HG03521 (cell line): ENCODE results near the gene PTPRN2.
"Not testable (repeated sequence)": the region's sequence is repeated elsewhere in the genome, so short reads cannot be mapped to it uniquely, and the experiment has no call there.

Experiments used
- ATAC-seq: cut with Tn5 transposase; IDR thresholded peaks from one replicate; pipeline ENCODE4 v1.9.1; 2021; ENCODE audit warnings: mild to moderate bottlenecking, moderate library complexity; ENCODE audit not compliant: unreplicated experiment

Gene PTPRN2

GRCh38 chr7:158391541-158391940, 196.1 kb downstream of the PTPRN2 start:
- no peak for ATAC-seq

GRCh38 chr7:158391141-158391540, 196.5 kb downstream of the PTPRN2 start:
- ATAC-seq: no peak

GRCh38 chr7:158390460-158390859, 197.2 kb downstream of the PTPRN2 start:
- ATAC-seq: no peak

DNA sequence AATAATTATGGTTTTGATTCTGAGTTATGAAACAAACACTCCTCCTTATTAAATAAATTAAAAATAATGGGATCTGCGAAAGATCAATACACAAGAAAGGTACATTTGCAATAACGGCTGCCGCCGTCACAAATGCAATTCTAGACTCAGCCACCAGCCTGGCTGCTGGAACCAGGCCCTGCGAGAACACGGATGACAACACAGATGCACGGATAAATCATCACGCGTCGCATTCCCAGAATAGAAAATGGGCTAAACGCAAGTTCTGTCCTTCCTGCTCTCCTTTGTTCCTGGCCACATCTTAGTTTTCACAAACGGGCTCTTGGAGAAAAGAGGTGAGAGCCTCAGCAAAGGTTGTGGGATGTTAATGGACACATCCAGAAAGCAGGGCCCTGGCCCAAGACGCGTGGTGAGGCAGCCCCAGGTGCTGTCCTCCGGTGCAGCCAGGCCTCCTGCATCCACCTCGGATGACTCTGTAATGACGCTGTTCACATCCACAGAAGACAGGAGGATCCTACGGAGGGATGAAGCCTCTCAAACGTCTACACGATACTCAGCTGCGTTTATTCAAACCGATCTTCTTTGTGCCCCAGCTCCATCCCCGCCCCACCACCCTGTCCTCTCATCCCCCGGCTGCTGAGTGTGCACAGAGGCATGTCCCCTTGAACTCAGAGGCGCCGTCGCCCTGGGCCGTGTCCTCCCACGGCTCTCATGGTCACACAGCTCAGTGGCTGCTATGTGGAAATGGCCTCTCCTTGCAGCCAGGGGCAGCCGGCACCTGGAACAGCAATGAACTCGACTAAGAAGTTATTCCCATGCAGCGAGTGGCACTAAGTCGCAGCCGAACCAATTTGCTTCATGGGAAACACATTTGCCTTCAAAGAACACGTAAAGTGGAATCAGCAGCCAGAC, 197.9 kb downstream of the PTPRN2 start:
- no peak for ATAC-seq

DNA sequence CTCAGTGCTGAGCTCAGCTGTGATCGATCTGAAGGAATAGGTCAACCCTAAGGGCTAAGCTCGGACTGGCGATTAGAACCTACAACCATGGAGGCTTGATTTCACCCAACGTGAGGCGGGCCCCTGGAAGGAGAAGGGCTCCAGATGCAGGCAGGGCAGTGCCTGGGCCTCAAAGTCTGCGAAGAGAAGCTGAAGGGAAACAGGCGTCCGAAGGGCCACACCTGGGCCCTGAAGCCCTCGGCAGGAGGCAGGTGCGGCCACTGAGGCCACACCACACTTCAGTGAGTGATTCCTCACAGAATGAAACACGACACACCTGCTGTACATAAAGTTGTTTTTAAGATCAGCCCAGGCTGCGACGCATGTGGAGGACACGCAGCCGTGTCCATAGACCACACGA, 198.7 kb downstream of the PTPRN2 start:
- no peak for ATAC-seq

- no peak for ATAC-seq
Measured at GRCh38 chr7:158388072-158388471, 199.6 kb downstream of the PTPRN2 start.

GRCh38 chr7:158387546-158387891, 200.1 kb downstream of the PTPRN2 start:
- ATAC-seq: no peak

- no peak for ATAC-seq
Measured at GRCh38 chr7:158386866-158387545, 200.6 kb downstream of the PTPRN2 start.

GRCh38 chr7:158386355-158386618, 201.3 kb downstream of the PTPRN2 start:
- no peak for ATAC-seq

DNA sequence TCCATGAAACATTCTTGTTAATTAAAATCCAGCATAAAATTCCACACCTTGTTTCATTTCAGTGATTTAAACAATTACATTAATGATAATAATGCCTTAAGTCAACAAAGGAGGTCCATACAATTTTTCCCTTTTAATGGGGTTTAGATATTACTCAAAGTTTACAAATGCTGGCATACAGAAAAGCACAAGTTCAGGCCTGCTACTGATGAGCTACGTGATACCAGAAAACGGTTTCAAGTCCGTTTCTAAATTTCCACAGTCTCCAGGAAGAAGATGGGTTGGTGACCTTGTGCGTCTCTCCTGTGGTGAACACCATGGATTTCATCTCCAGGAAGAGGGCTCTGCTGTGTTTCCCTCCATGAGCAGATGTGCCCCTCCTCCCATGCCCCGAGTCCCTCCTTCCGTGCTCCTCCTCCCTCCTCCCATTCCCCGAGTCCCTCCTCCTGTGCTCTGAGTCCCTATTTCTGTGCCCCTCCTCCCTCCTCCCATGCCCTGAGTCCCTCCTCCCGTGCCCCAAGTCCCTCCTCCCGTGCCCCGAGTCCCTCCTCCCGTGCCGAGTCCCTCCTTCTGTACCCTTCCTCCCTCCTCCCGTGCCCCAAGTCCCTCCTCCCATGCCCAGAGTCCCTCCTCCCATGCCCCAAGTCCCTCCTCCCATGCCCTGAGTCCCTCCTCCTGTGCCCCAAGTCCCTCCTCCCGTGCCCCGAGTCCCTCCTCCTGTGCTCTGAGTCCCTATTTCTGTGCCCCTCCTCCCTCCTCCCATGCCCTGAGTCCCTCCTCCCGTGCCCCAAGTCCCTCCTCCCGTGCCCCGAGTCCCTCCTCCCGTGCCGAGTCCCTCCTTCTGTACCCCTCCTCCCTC, 201.9 kb downstream of the PTPRN2 start:
- ATAC-seq: not testable (repeated sequence)

DNA sequence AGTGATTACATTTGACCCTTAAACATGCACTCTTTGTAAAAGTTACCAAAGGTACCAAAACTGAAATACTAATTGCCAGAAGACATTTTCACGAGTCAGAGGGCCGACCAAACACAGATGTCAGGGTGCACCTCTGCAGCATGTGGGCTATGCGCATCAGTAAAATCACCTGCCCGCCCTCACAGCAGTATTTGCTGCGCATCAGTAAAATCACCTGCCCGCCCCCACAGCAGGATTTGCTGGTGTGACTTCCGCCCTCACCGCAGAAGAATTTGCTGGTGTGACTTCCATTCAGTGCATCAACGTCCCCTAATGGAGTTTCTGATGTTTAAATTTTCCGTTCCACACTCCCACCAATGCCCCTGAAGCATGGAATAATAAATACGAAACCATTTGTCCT, 202.9 kb downstream of the PTPRN2 start:
- no peak for ATAC-seq

GRCh38 chr7:158383665-158384064, 204.0 kb downstream of the PTPRN2 start:
- ATAC-seq: no peak

GRCh38 chr7:158382363-158383254, 205.0 kb downstream of the PTPRN2 start:
- no peak for ATAC-seq

GRCh38 chr7:158381956-158382355, 205.7 kb downstream of the PTPRN2 start:
- ATAC-seq: no peak

- ATAC-seq: no peak
Measured at GRCh38 chr7:158378978-158379377, 208.6 kb downstream of the PTPRN2 start.

GRCh38 chr7:158377800-158378623, 209.6 kb downstream of the PTPRN2 start:
- ATAC-seq: no peak

GRCh38 chr7:158376839-158377186, 210.8 kb downstream of the PTPRN2 start:
- ATAC-seq: not testable (repeated sequence)

DNA sequence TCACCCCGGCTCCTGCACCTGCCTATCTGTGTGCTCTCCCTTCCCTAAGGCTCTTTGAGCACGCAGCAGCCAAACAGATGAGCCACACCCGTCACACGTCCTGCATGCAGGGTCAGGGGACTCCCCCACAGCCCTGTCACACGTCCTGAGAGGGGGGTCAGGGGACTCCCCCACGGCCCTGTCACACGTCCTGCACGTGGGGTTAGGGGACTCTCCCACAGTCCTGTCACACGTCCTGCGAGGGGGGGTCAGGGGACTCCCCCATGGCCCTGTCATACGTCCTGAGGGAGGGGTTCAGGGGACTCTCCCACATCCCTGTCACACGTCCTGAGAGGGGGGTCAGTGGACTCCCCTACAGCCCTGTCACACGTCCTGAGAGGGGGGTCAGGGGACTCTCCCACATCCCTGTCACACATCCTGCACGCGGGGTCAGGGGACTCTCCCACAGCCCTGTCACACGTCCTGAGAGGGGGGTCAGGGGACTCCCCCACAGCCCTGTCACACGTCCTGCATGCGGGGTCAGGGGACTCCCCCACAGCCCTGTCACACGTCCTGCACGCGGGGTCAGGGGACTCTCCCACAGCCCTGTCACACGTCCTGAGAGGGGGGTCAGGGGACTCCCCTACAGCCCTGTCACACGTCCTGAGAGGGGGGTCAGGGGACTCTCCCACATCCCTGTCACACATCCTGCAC, 211.3 kb downstream of the PTPRN2 start:
- ATAC-seq: not testable (repeated sequence)

- no peak for ATAC-seq
Measured at GRCh38 chr7:158375034-158375433, 212.6 kb downstream of the PTPRN2 start.
